Liver (tissue), 9 donors: ENCODE results near the gene ACTN1. TPM values are rescaled to one million over a fixed set of nuclear protein-coding genes. Genes with fewer than 3 reads are reported as not detected.

Source experiments
- DNase-seq: peaks from one replicate; pipeline ENCODE4 v3.0.0-alpha.2; 2017; ENCODE audit warnings: low spot score
- H3K27ac ChIP-seq, 2 donors: one replicate each; pipeline ENCODE4 v1.7.0; 2013; ENCODE audit warnings: inconsistent platforms in 2 of 2, low read length in 2 of 2, control low read depth in 1 of 2, low read depth in 1 of 2, mild to moderate bottlenecking in 1 of 2
- H3K27me3 ChIP-seq, 4 donors: one replicate each; pipeline versions ENCODE4 v1.6.1 to v1.7.0; 2013; ENCODE audit warnings: low read length in 3 of 4, inconsistent platforms in 1 of 4, mild to moderate bottlenecking in 1 of 4, moderate library complexity in 1 of 4; ENCODE audit not compliant: control insufficient read depth in 4 of 4, insufficient read depth in 4 of 4
- H3K36me3 ChIP-seq, 4 donors: one replicate each; pipeline versions ENCODE4 v1.6.1 to v1.7.0; 2013; ENCODE audit warnings: low read length in 3 of 4, mild to moderate bottlenecking in 3 of 4, low read depth in 1 of 4, moderate library complexity in 1 of 4; ENCODE audit not compliant: control insufficient read depth in 4 of 4, insufficient read depth in 3 of 4
- H3K4me1 ChIP-seq, 4 donors: one replicate each; pipeline versions ENCODE4 v1.6.1 to v1.7.0; 2013; ENCODE audit warnings: low read length in 3 of 4, mild to moderate bottlenecking in 3 of 4, moderate library complexity in 1 of 4; ENCODE audit not compliant: control insufficient read depth in 4 of 4, insufficient read depth in 4 of 4
- H3K4me3 ChIP-seq, 3 donors: one replicate each; pipeline versions ENCODE4 v1.6.1 to v1.7.0; 2013; ENCODE audit warnings: low read length in 3 of 3, control low read depth in 1 of 3, low read depth in 1 of 3, mild to moderate bottlenecking in 1 of 3
- H3K9ac ChIP-seq, 2 donors: one replicate each; pipeline ENCODE4 v1.7.0; 2013; ENCODE audit warnings: low read length in 2 of 2, mild to moderate bottlenecking in 2 of 2, moderate library complexity in 2 of 2, control low read depth in 1 of 2, low read depth in 1 of 2
- H3K9me3 ChIP-seq, 4 donors: one replicate each; pipeline versions ENCODE4 v1.6.1 to v1.7.0; 2013; ENCODE audit warnings: low read length in 3 of 4; ENCODE audit not compliant: control insufficient read depth in 4 of 4
- CTCF ChIP-seq: fragments of 150-350 bp; IDR thresholded peaks from 2 replicates; pipeline ENCODE4 v1.5.1; 2017; ENCODE audit warnings: improper control_type of control experiment, low read depth, low read length; ENCODE audit not compliant: missing input control
- EGR1 ChIP-seq, 2 donors: IDR thresholded peaks; 2 replicates each; pipeline ENCODE4 v1.6.1; 2016 to 2018; ENCODE audit warnings: antibody characterized with exemption in 2 of 2, low read depth in 2 of 2
- GABPA ChIP-seq, 2 donors: IDR thresholded peaks in 1 of 2; conservative IDR thresholded peaks in 1 of 2; 2 replicates each; pipeline ENCODE4 v1.6.1; 2016; ENCODE audit warnings: antibody characterized with exemption in 2 of 2, mild to moderate bottlenecking in 1 of 2, moderate library complexity in 1 of 2
- HNF4A ChIP-seq, 2 donors: conservative IDR thresholded peaks; 2 replicates each; pipeline ENCODE4 v1.6.1; 2016; ENCODE audit warnings: antibody characterized with exemption in 2 of 2, mild to moderate bottlenecking in 2 of 2
- HNF4G ChIP-seq: IDR thresholded peaks from 2 replicates; pipeline ENCODE4 v1.6.1; 2016; ENCODE audit warnings: antibody characterized with exemption
- NR2F2 ChIP-seq: IDR thresholded peaks from 2 replicates; pipeline ENCODE4 v1.6.1; 2016; ENCODE audit warnings: antibody characterized with exemption
- RAD21 ChIP-seq, 2 donors: IDR thresholded peaks; 2 replicates each; pipeline ENCODE4 v1.6.1; 2016; ENCODE audit warnings: antibody characterized with exemption in 2 of 2, mild to moderate bottlenecking in 2 of 2
- REST ChIP-seq: IDR thresholded peaks from 2 replicates; pipeline ENCODE4 v1.6.1; 2016; ENCODE audit warnings: antibody characterized with exemption, mild to moderate bottlenecking
- TAF1 ChIP-seq: conservative IDR thresholded peaks from 2 replicates; pipeline ENCODE4 v1.6.1; 2016; ENCODE audit warnings: antibody characterized with exemption, mild to moderate bottlenecking
- YY1 ChIP-seq: IDR thresholded peaks from 2 replicates; pipeline ENCODE4 v1.6.1; 2016; ENCODE audit warnings: antibody characterized with exemption, mild to moderate bottlenecking
- WGBS: extraction: QIAGEN DNeasy Blood & Tissue Kit; methylation state at CpG from one replicate; pipeline ENCODE4 v1.1.7; 2013; 5-methylcytosine and 5-hydroxymethylcytosine counted together
- polyA plus RNA-seq, 2 donors: library from polyadenylated mRNA; stranded (reverse) in 1 of 2; unstranded in 1 of 2; fragments of 200-250 nt in 1 of 2; fragments of >200 nt in 1 of 2; fragmentation: Nextera tagmentation in 1 of 2; extraction: Ambion mirVana in 1 of 2; gene quantifications; one replicate each; pipeline versions ENCODE4 v1.2.1 to v1.2.3, GENCODE V29; 2013 to 2015
- total RNA-seq, 2 donors: library from RNA; depleted of rRNA; stranded (reverse); fragments of >200 nt; gene quantifications; one replicate each; pipeline ENCODE4 v1.2.3, GENCODE V29; 2014
- TF ChIP-seq, protein P1 (sequence below): IDR thresholded peaks from 2 replicates; pipeline ENCODE4 v1.6.1; 2016; ENCODE audit warnings: antibody characterized with exemption
- TF ChIP-seq, protein P2 (sequence below): IDR thresholded peaks from 2 replicates; pipeline ENCODE4 v1.6.1; 2016; ENCODE audit warnings: antibody characterized with exemption
- donor health status: healthy.
- donor health status: healthy.
- donor health status: healthy.
- donor health status: healthy.
- donor health status: healthy.

The ACTN1 gene
- total and polyA plus RNA-seq, 4 donors = 36.2 to 100 (median 63.1) TPM

- WGBS = 1% methylated on average over 25 of the region's 25 CpGs
- TF ChIP-seq GABPA (IDR thresholded peaks at IDR 0.05 in 1 of 2, conservative IDR thresholded peaks at IDR 0.05 in 1 of 2) (no peak), REST (peak; percentile 40), RAD21 (IDR thresholded peaks at IDR 0.05) (peak in 1 of 2 donors; percentile 4), YY1 (peak; percentile 12)
- peak; percentile 58 for DNase-seq
- H3K4me3 ChIP-seq = peak overlapping the region; percentile 67 to 92 (median 87)
- H3K4me1 ChIP-seq = peaks cover 17 to 40% (median 31%) of the 10 kb centered on the region in 4 donors
- no peaks in the 10 kb centered on the region for H3K9me3 ChIP-seq
- peak overlapping the region; percentile 68 to 76 for H3K9ac ChIP-seq
- H3K36me3 ChIP-seq = peaks cover 0 to 5% (median 2%) of the 10 kb centered on the region in 4 donors
- H3K27ac ChIP-seq = peak overlapping the region; percentile 94
- H3K27me3 ChIP-seq = no peaks in the 10 kb centered on the region
Observed at GRCh38 chr14:68977718-68978171, 1.4 kb downstream of the ACTN1 start.

DNA sequence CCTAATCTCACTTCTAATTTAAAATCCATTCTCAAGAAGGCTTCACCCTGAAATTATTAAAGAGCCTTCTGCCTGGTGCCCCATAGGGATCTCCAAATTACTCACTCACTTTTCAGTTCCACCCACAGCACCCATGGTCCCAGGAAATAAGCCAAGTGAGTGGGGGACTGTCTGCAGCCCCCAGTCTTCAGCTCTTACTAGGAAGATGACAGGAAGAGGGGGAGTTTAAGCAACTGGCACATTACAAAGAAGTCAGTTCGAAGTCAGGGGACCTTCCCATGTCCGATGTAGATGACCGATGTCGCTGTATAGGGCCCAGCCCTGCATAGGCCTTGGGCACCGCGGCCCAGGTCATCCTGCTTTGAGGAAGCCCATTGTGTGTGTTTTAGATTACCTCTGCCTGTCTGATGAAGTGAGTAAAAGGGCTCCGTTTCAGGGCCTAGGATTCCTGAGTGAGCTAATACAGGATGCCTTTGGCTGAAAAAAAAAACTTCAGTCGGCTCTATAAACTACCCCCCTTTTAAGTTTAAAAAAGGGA lies 1.9 kb downstream of the ACTN1 start:
- Histone ChIP-seq H3K27ac (peak overlapping the region; percentile 94), H3K4me3 (peak overlapping the region; percentile 67 to 92 (median 87)), H3K36me3 (peaks cover 0 to 5% (median 3%) of the 10 kb centered on the region in 4 donors), H3K9me3 (no peaks in the 10 kb centered on the region), H3K9ac (peak overlapping the region; percentile 58 to 76), H3K4me1 (peaks cover 15 to 38% (median 28%) of the 10 kb centered on the region in 4 donors), H3K27me3 (no peaks in the 10 kb centered on the region)
- 28% methylated on average over 8 of the region's 8 CpGs for WGBS
- DNase-seq = no peak
- TF ChIP-seq EGR1 (IDR thresholded peaks at IDR 0.05; ENCODE audit: low read depth in 2 of 2) (peak in 1 of 2 donors; percentile 14), RAD21 (IDR thresholded peaks at IDR 0.05) (no peak), NR2F2 (peak; percentile 8)
- TF ChIP-seq, protein P1, sequence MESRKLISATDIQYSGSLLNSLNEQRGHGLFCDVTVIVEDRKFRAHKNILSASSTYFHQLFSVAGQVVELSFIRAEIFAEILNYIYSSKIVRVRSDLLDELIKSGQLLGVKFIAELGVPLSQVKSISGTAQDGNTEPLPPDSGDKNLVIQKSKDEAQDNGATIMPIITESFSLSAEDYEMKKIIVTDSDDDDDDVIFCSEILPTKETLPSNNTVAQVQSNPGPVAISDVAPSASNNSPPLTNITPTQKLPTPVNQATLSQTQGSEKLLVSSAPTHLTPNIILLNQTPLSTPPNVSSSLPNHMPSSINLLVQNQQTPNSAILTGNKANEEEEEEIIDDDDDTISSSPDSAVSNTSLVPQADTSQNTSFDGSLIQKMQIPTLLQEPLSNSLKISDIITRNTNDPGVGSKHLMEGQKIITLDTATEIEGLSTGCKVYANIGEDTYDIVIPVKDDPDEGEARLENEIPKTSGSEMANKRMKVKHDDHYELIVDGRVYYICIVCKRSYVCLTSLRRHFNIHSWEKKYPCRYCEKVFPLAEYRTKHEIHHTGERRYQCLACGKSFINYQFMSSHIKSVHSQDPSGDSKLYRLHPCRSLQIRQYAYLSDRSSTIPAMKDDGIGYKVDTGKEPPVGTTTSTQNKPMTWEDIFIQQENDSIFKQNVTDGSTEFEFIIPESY = no peak

DNA sequence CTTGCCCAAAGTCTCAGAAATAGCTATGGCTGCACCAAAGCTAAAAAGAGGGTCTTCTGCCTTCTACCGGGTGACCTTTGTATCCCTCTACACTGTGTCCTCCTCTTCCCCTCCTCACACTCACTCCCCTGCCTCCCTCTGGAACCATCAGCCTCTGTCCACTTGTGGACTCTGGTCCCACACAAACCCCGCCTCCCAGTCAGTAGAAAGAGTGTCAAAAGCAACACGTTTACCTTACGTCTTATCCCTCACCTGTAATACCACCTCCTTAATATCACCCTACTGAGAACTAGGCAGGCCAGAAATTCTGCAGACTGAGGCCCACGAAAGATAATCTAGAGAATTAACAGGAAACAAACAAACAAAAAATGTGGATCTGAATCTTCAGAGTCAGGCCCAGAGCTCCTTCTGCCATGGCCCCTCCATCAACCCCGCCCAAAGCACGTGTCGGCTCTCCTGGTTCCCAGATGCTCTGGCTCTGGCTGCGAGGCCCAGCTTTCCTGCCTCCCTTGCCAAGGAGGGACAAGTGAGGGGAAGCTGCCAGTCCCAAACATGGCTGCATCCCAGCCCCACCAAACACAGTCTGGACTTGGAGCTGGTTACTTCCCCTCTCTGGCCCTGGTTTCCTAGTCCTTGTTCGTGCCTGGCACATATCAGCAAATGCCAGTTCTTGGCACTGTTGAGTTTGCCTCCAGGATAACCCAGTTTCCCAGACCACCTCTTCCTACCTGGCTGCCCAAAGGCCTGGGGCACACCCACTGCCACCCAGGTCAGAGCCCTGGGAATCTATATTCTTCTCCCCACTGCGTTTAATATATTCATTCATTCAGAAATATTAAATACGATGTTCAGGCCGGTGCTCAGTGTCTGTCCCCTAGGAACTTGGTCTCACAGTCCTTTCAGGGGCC lies 2.7 kb downstream of the ACTN1 start:
- WGBS = 47% methylated on average over 13 of the region's 13 CpGs
- H3K9ac ChIP-seq = peak overlapping the region in 1 of 2 donors; percentile 58
- no peaks in the 10 kb centered on the region for H3K27me3 ChIP-seq
- peaks cover 19 to 38% (median 28%) of the 10 kb centered on the region in 4 donors for H3K4me1 ChIP-seq
- H3K36me3 ChIP-seq = peaks cover 0 to 5% (median 3%) of the 10 kb centered on the region in 4 donors
- H3K27ac ChIP-seq = peak overlapping the region; percentile 94
- H3K9me3 ChIP-seq = no peaks in the 10 kb centered on the region
- H3K4me3 ChIP-seq = peak overlapping the region in 2 of 3 donors; percentile 0 to 87
- no peak for DNase-seq
- TF ChIP-seq, protein P2, sequence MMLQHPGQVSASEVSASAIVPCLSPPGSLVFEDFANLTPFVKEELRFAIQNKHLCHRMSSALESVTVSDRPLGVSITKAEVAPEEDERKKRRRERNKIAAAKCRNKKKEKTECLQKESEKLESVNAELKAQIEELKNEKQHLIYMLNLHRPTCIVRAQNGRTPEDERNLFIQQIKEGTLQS = no peak
- TF ChIP-seq NR2F2 (no peak), HNF4G (peak; percentile 44), REST (no peak), RAD21 (IDR thresholded peaks at IDR 0.05) (no peak), EGR1 (IDR thresholded peaks at IDR 0.05; ENCODE audit: low read depth in 2 of 2) (no peak), HNF4A (conservative IDR thresholded peaks at IDR 0.05) (peak; percentile 70 to 80), CTCF (no peak), TAF1 (no peak)
